ENCODE results near the gene CCDC83. TPM values are rescaled to one million over a fixed set of nuclear protein-coding genes. Genes with fewer than 3 reads are reported as not detected.

CCDC83 gene
- total RNA-seq (not detected), polyA plus RNA-seq (not detected)
- long read RNA-seq, donor 1, result 0 reads
- long read RNA-seq, donor 2, result 0 reads
- long read RNA-seq, donor 3, result 0 reads
- long read RNA-seq, donor 4, result 0 reads
- long read RNA-seq, donor 5, result 0 reads

- H3K9ac ChIP-seq (ENCODE audit: insufficient read depth in 1 of 2, low read length in 2 of 2), result peak within 1 kb of the TSS; percentile 92 to 99
- no peaks in the 10 kb centered on the region for H3K27me3 ChIP-seq (ENCODE audit: control insufficient read depth in 3 of 3, insufficient read depth in 3 of 3, low read length in 2 of 3)
- H3K4me1 ChIP-seq (ENCODE audit: control insufficient read depth in 5 of 5, insufficient read depth in 5 of 5, low read length in 5 of 5), result peaks cover 0 to 7% (median 0%) of the 10 kb centered on the region in 5 donors
- 42 to 48% methylated on average over 13 of the region's 13 CpGs for WGBS, 2 donors
- H3K4me3 ChIP-seq, result peak within 1 kb of the TSS; percentile 13
- peak within 1 kb of the TSS; percentile 58 to 84 for H3K27ac ChIP-seq (ENCODE audit: low read depth in 1 of 2, low read length in 1 of 2)
- no peaks in the 10 kb centered on the region for H3K9me3 ChIP-seq (ENCODE audit: control insufficient read depth in 4 of 4, insufficient read depth in 3 of 4, low read length in 3 of 4)
- ATAC-seq (ENCODE audit: insufficient read depth, low FRiP score) (peak; percentile 1), DNase-seq (no peak)
- no peaks in the 10 kb centered on the region for H3K36me3 ChIP-seq (ENCODE audit: control insufficient read depth in 4 of 4, insufficient read depth in 4 of 4, low read length in 4 of 4)
- TF ChIP-seq CTCF (IDR thresholded peaks at IDR 0.05; ENCODE audit: control extremely low read depth, extremely low read depth), result no peak
Observed at GRCh38 chr11:85855341-85855656, at the start of gene CCDC83. CCDC83 (plus strand) TSS chr11:85855383; CDS start chr11:85865124, 9,741 bp downstream.

GRCh38 chr11:85805387-85805786 is 49.8 kb upstream of the CCDC83 start:
- H3K9ac ChIP-seq (ENCODE audit: insufficient read depth in 1 of 2, low read length in 2 of 2), result no peak overlapping the region
- no peaks in the 10 kb centered on the region for H3K36me3 ChIP-seq (ENCODE audit: control insufficient read depth in 4 of 4, insufficient read depth in 4 of 4, low read length in 4 of 4)
- no peaks in the 10 kb centered on the region for H3K9me3 ChIP-seq (ENCODE audit: control insufficient read depth in 4 of 4, insufficient read depth in 3 of 4, low read length in 3 of 4)
- TF ChIP-seq CTCF (IDR thresholded peaks at IDR 0.05; ENCODE audit: control extremely low read depth, extremely low read depth), result no peak
- no peaks in the 10 kb centered on the region for H3K27me3 ChIP-seq (ENCODE audit: control insufficient read depth in 3 of 3, insufficient read depth in 3 of 3, low read length in 2 of 3)
- H3K27ac ChIP-seq (ENCODE audit: low read depth in 1 of 2, low read length in 1 of 2), result no peak overlapping the region
- no peak overlapping the region for H3K4me3 ChIP-seq
- peaks cover 0 to 7% (median 4%) of the 10 kb centered on the region in 5 donors for H3K4me1 ChIP-seq (ENCODE audit: control insufficient read depth in 5 of 5, insufficient read depth in 5 of 5, low read length in 5 of 5)
- ATAC-seq (ENCODE audit: insufficient read depth, low FRiP score) (no peak), DNase-seq (no peak)
- 74 to 79% methylated on average over 1 of the region's 1 CpG for WGBS, 2 donors

- DNase-seq (no peak), ATAC-seq (ENCODE audit: insufficient read depth, low FRiP score) (no peak)
- no peak overlapping the region for H3K9ac ChIP-seq (ENCODE audit: insufficient read depth in 1 of 2, low read length in 2 of 2)
- H3K4me1 ChIP-seq (ENCODE audit: control insufficient read depth in 5 of 5, insufficient read depth in 5 of 5, low read length in 5 of 5), result peaks cover 0 to 10% (median 6%) of the 10 kb centered on the region in 5 donors
- no peak for TF ChIP-seq CTCF (IDR thresholded peaks at IDR 0.05; ENCODE audit: control extremely low read depth, extremely low read depth)
- no peaks in the 10 kb centered on the region for H3K9me3 ChIP-seq (ENCODE audit: control insufficient read depth in 4 of 4, insufficient read depth in 3 of 4, low read length in 3 of 4)
- no peaks in the 10 kb centered on the region for H3K36me3 ChIP-seq (ENCODE audit: control insufficient read depth in 4 of 4, insufficient read depth in 4 of 4, low read length in 4 of 4)
- no peak overlapping the region for H3K27ac ChIP-seq (ENCODE audit: low read depth in 1 of 2, low read length in 1 of 2)
- no peaks in the 10 kb centered on the region for H3K27me3 ChIP-seq (ENCODE audit: control insufficient read depth in 3 of 3, insufficient read depth in 3 of 3, low read length in 2 of 3)
- H3K4me3 ChIP-seq, result no peak overlapping the region
Observed at GRCh38 chr11:85806016-85806415, 49.2 kb upstream of the CCDC83 start.

GRCh38 chr11:85806876-85807275 is 48.3 kb upstream of the CCDC83 start:
- no peak overlapping the region for H3K4me3 ChIP-seq
- TF ChIP-seq CTCF (IDR thresholded peaks at IDR 0.05; ENCODE audit: control extremely low read depth, extremely low read depth), result no peak
- no peaks in the 10 kb centered on the region for H3K36me3 ChIP-seq (ENCODE audit: control insufficient read depth in 4 of 4, insufficient read depth in 4 of 4, low read length in 4 of 4)
- peaks cover 0 to 10% (median 6%) of the 10 kb centered on the region in 5 donors for H3K4me1 ChIP-seq (ENCODE audit: control insufficient read depth in 5 of 5, insufficient read depth in 5 of 5, low read length in 5 of 5)
- ATAC-seq (ENCODE audit: insufficient read depth, low FRiP score), result no peak
- 84 to 85% methylated on average over 2 of the region's 2 CpGs for WGBS, 2 donors
- H3K9ac ChIP-seq (ENCODE audit: insufficient read depth in 1 of 2, low read length in 2 of 2), result no peak overlapping the region
- no peaks in the 10 kb centered on the region for H3K9me3 ChIP-seq (ENCODE audit: control insufficient read depth in 4 of 4, insufficient read depth in 3 of 4, low read length in 3 of 4)
- H3K27ac ChIP-seq (ENCODE audit: low read depth in 1 of 2, low read length in 1 of 2), result no peak overlapping the region
- no peak for DNase-seq
- H3K27me3 ChIP-seq (ENCODE audit: control insufficient read depth in 3 of 3, insufficient read depth in 3 of 3, low read length in 2 of 3), result no peaks in the 10 kb centered on the region

Measured in lung (tissue), 16 donors.